GM12878 (cell line): Measurements from ENCODE around the gene DGKQ. TPM values are rescaled to one million over a fixed set of nuclear protein-coding genes. Genes with fewer than 3 reads are reported as not detected.
A peak's percentile ranks its signal among the peaks of the same experiment; 100 is the strongest.

Source experiments
- ATAC-seq: fragments of 200-7000 bp; cut with Tn5 transposase; 3 replicates; pipeline ENCODE4 v1.9.1; 2020; ENCODE audit warnings: mild to moderate bottlenecking, moderate library complexity
- BruUV-seq: library from RNA; stranded (reverse); fragments of 400-500 nt; replicated peaks from 2 replicates; lab custom pipeline; 2021; lab: Mats Ljungman, UMichigan
- CTCF ChIA-PET: fragments of 300-600 bp; sonication (Branson Sonifier 250); formaldehyde crosslinking; extraction: SDS; loops from one replicate; lab custom pipeline; 2021; ENCODE audit warnings: inconsistent platforms; lab: Yijun Ruan, JAX
- POLR2A ChIA-PET: fragments of 350-600 bp; formaldehyde crosslinking; extraction: SDS; loops from one replicate; lab custom pipeline; 2021; ENCODE audit warnings: inconsistent platforms; lab: Charles Lee
- RAD21 ChIA-PET: fragments of 300-600 bp; sonication (Branson Sonifier 250); formaldehyde crosslinking; loops from one replicate; lab custom pipeline; 2023; ENCODE audit warnings: antibody characterized with exemption; ENCODE audit not compliant: unreplicated experiment; lab: Charles Lee
- SMC1A ChIA-PET: fragments of 300-600 bp; sonication (Branson Sonifier 250); formaldehyde crosslinking; loops from one replicate; lab custom pipeline; 2023; ENCODE audit not compliant: unreplicated experiment, uncharacterized antibody; lab: Charles Lee
- DNase-seq: peaks from one replicate; pipeline ENCODE4 v3.0.0-alpha.2; 2011; ENCODE audit warnings: low read depth, low spot score
- FAIRE-seq: peaks from 3 replicates; lab custom pipeline; 2011; peaks lifted over from hg19 to GRCh38; lab: Jason Lieb, UNC
- H2AFZ ChIP-seq: 2 replicates; pipeline ENCODE4 v1.6.0; 2011; ENCODE audit warnings: low read depth, low read length, control low read depth; ENCODE audit not compliant: control insufficient read depth
- H3K27ac ChIP-seq: 2 replicates; pipeline ENCODE4 v1.5.1; 2011; ENCODE audit warnings: control low read depth; ENCODE audit not compliant: control insufficient read depth, insufficient read depth
- H3K27me3 ChIP-seq, 2 experiments: replicated peaks in 1 of 2; 2 replicates each; pipeline versions ENCODE4 v1.6.0 to v1.6.1; 2011; ENCODE audit warnings: low read length in 1 of 2; ENCODE audit not compliant: control insufficient read depth in 2 of 2, insufficient read depth in 2 of 2
- H3K36me3 ChIP-seq, 2 experiments: 2 replicates each; pipeline ENCODE4 v1.5.1; 2011; ENCODE audit warnings: low read length in 1 of 2; ENCODE audit not compliant: control insufficient read depth in 2 of 2, insufficient read depth in 2 of 2
- H3K4me1 ChIP-seq: 2 replicates; pipeline ENCODE4 v1.6.1; 2011; ENCODE audit warnings: mild to moderate bottlenecking, low read length, moderate library complexity, mixed read lengths; ENCODE audit not compliant: control insufficient read depth, insufficient read depth
- H3K4me2 ChIP-seq: 2 replicates; pipeline ENCODE4 v1.6.0; 2011; ENCODE audit warnings: control low read depth; ENCODE audit not compliant: control insufficient read depth, insufficient read depth
- H3K4me3 ChIP-seq: fragments of 200-600 bp; sonication (generic); 2 replicates; pipeline ENCODE4 v1.5.1; 2016
- H3K79me2 ChIP-seq: 2 replicates; pipeline ENCODE4 v1.6.0; 2011; ENCODE audit warnings: low read length; ENCODE audit not compliant: control insufficient read depth, insufficient read depth
- H3K9ac ChIP-seq: 2 replicates; pipeline ENCODE4 v1.8.0; 2011; ENCODE audit warnings: low read length, control low read depth, mixed read lengths; ENCODE audit not compliant: control insufficient read depth, insufficient read depth
- H3K9me3 ChIP-seq: replicated peaks from 3 replicates; pipeline ENCODE4 v1.5.1; 2011; ENCODE audit warnings: mild to moderate bottlenecking, low read length; ENCODE audit not compliant: control insufficient read depth, insufficient read depth
- H4K20me1 ChIP-seq: 2 replicates; pipeline ENCODE4 v1.6.0; 2011; ENCODE audit not compliant: control insufficient read depth, insufficient read depth
- ATF7 ChIP-seq: fragments of 450-650 bp; IDR thresholded peaks from 2 replicates; pipeline ENCODE4 v1.6.1; 2016; ENCODE audit warnings: low read depth, mild to moderate bottlenecking
- MXI1 ChIP-seq: fragments of 150-350 bp; IDR thresholded peaks from 2 replicates; pipeline ENCODE4 v1.6.1; 2011; ENCODE audit warnings: low read depth, mild to moderate bottlenecking, inconsistent platforms, low read length, improper control_type of control experiment
- NBN ChIP-seq: fragments of 450-650 bp; IDR thresholded peaks from 2 replicates; pipeline ENCODE4 v1.6.1; 2016
- SMAD1 ChIP-seq: fragments of 450-650 bp; IDR thresholded peaks from 2 replicates; pipeline ENCODE4 v1.6.1; 2018; ENCODE audit warnings: mild to moderate bottlenecking, low read depth; ENCODE audit not compliant: partially characterized antibody
- SMC3 ChIP-seq: IDR thresholded peaks from 2 replicates; pipeline ENCODE4 v1.6.1; 2011; ENCODE audit warnings: low read length, improper control_type of control experiment, borderline replicate concordance
- YY1 ChIP-seq: IDR thresholded peaks from 2 replicates; pipeline ENCODE4 v1.6.1; 2011; ENCODE audit warnings: low read depth, mild to moderate bottlenecking, low read length
- WGBS: methylation state at CpG from one replicate; pipeline ENCODE4 v1.1.6; 2016; ENCODE audit warnings: low lambda C conversion rate; ENCODE audit not compliant: insufficient replicate concordance, insufficient coverage; ENCODE audit errors: missing lambda C conversion rate; 5-methylcytosine and 5-hydroxymethylcytosine counted together
- in situ Hi-C: fragments of 300-500 bp; cut with MboI; formaldehyde crosslinking; loops from 9 replicates; pipeline ENCODE4 v1.14.3; 2018; ENCODE audit warnings: mixed read lengths
- intact Hi-C: fragments of 100-400 bp; cut with micrococcal nuclease; formaldehyde crosslinking; loops from one replicate; pipeline ENCODE4 v1.14.2; 2022; ENCODE audit not compliant: unreplicated experiment
- polyA plus RNA-seq, 11 experiments: library from polyadenylated mRNA; depleted of rRNA in 4 of 11; unstranded in 6 of 11; stranded (reverse) in 5 of 11; fragments of >200 nt; fragmentation: Nextera tagmentation in 4 of 11; fragmentation: Illumina TruSeq in 1 of 11; extraction: Ambion mirVana in 4 of 11; extraction: Trizol in 1 of 11; gene quantifications; 1 replicate in 1 of 11; 2 replicates in 10 of 11; pipeline versions ENCODE4 v1.2.1 to v1.2.3, GENCODE V29; 2011 to 2016; ENCODE audit warnings: inconsistent platforms in 2 of 11, missing spikeins in 2 of 11, low read depth in 1 of 11
- total RNA-seq, 4 experiments: library from RNA; depleted of rRNA in 3 of 4; stranded (reverse); fragments of >200 nt in 3 of 4; fragmentation: Illumina TruSeq in 1 of 4; extraction: Trizol in 1 of 4; gene quantifications; 2 replicates each; pipeline versions ENCODE4 v1.2.1 to v1.2.3, GENCODE V29; 2013 to 2021
- TF ChIP-seq, protein P1 (sequence below), 3 experiments: IDR thresholded peaks in 2 of 3; conservative IDR thresholded peaks in 1 of 3; 2 replicates each; pipeline ENCODE4 v1.5.1; 2011; ENCODE audit warnings: low read depth in 3 of 3, low read length in 3 of 3, mild to moderate bottlenecking in 3 of 3, control low read depth in 2 of 3, moderate library complexity in 2 of 3, inconsistent platforms in 1 of 3, mixed read lengths in 1 of 3; ENCODE audit not compliant: control insufficient read depth in 2 of 3, insufficient read depth in 1 of 3; ENCODE audit errors: extremely low read depth in 1 of 3

Gene DGKQ
- total and polyA plus RNA-seq, 10 of the 15 experiments (the other 5 are each of a cell fraction or from before 2014, with no cell fraction given) = 0.11 to 10.5 (median 1.4) TPM

DNA sequence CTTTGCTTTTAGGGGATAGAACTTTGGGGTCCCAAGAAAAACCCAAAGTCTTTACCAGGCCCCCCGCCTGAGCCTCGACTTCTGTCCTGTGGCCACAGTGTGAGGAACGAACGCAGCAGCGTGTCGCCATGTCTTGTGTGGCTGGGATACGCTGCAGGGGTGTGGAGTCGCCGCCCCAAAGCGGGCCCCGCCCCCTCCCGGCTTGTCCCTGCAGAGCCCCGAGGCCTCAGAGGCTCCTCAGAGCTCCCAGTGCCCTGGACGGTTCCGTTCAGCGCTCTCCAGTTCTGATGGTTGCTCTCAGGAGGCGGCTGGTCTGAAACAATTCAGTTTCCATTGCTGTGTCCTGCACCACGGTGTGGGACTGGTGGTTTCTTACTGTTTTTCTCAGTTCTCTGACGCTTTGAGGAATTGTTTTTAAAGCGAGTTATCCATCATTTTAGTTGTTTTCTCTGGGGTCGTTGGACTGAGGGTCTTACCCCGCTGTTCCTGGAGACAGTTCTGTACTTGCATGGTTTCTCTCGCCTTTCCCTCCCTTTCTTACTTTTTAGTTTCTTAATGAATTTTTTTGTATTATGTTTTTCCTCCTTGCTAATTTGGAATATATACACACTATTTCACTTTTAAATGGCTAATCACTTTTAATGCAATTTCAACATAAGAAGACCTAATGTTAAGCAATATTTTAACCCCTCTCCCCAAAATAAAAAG, 11.9 kb upstream of the DGKQ start:
- Histone ChIP-seq H3K4me3 (no peak overlapping the region), H4K20me1 (no peaks in the 10 kb centered on the region), H2AFZ (peak overlapping the region; percentile 72), H3K4me2 (peak overlapping the region; percentile 82), H3K4me1 (peaks cover 8% of the 10 kb centered on the region; the same call in 1 of the 2 replicates), H3K9ac (no peak overlapping the region), H3K79me2 (no peaks in the 10 kb centered on the region), H3K36me3 (no peaks in the 10 kb centered on the region), H3K9me3 (no peaks in the 10 kb centered on the region; the same call in 2 of the 3 replicates), H3K27ac (no peak overlapping the region), H3K27me3 (no peaks in the 10 kb centered on the region)
- no peak for DNase-seq
- in situ Hi-C loops (no loop called here), intact Hi-C loops (loop anchor here (10.0 kb wide), 1 partner anchor 90 kb away; no protein-coding TSS in a partner anchor)
- ChIA-PET SMC1A (interaction anchor here (1.0 to 2.6 kb wide), 2 partner anchors 49 to 51 kb away, joined by 4 to 12 read pairs; no protein-coding TSS in a partner anchor), RAD21 (interaction anchor here (1.3 to 5.2 kb wide), 3 partner anchors 52 to 192 kb away, joined by 4 to 48 read pairs (median 4); partner anchors contain the start of genes GAK and TMEM175), POLR2A (no interaction called here), CTCF (interaction anchor here (0.8 to 4.1 kb wide), 5 partner anchors 55 to 243 kb away, joined by 3 to 46 read pairs (median 3); no protein-coding TSS in a partner anchor)
- BruUV-seq = no TSS peak
- FAIRE-seq = peak; percentile 62
- peak; percentile 74 for ATAC-seq
- WGBS = 20% methylated on average over 21 of the region's 23 CpGs
- TF ChIP-seq, protein P1, sequence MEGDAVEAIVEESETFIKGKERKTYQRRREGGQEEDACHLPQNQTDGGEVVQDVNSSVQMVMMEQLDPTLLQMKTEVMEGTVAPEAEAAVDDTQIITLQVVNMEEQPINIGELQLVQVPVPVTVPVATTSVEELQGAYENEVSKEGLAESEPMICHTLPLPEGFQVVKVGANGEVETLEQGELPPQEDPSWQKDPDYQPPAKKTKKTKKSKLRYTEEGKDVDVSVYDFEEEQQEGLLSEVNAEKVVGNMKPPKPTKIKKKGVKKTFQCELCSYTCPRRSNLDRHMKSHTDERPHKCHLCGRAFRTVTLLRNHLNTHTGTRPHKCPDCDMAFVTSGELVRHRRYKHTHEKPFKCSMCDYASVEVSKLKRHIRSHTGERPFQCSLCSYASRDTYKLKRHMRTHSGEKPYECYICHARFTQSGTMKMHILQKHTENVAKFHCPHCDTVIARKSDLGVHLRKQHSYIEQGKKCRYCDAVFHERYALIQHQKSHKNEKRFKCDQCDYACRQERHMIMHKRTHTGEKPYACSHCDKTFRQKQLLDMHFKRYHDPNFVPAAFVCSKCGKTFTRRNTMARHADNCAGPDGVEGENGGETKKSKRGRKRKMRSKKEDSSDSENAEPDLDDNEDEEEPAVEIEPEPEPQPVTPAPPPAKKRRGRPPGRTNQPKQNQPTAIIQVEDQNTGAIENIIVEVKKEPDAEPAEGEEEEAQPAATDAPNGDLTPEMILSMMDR (IDR thresholded peaks at IDR 0.05 in 2 of 3, conservative IDR thresholded peaks at IDR 0.05 in 1 of 3; ENCODE audit: control insufficient read depth in 2 of 3, extremely low read depth in 1 of 3, insufficient read depth in 1 of 3, low read depth in 3 of 3, low read length in 3 of 3) = peak in 2 of 3 experiments; percentile 12 to 16; a peak in 2 of 6 replicates
- no peak for TF ChIP-seq ATF7
- TF ChIP-seq SMC3 = peak; percentile 14; the same call in 1 of the 2 replicates
- 0 out of 2 replicates have a peak, but pooled peaks have one; percentile 24 for TF ChIP-seq NBN
- peak; percentile 72 for TF ChIP-seq YY1
- 0 out of 2 replicates have a peak, but pooled peaks have one; percentile 18 for TF ChIP-seq MXI1
- no peak for TF ChIP-seq SMAD1
